Suppressor macrophage treated with lipopolysaccharide for 4 hours (primary cell): ENCODE measurements around the gene RABIF.
"Not testable (repeated sequence)": the region's sequence is repeated elsewhere in the genome, so short reads cannot be mapped to it uniquely, and the experiment has no call there.

Experiments used
- DNase-seq: peaks from one replicate; pipeline ENCODE4 v3.0.0-alpha.2; 2020

RABIF gene

DNA sequence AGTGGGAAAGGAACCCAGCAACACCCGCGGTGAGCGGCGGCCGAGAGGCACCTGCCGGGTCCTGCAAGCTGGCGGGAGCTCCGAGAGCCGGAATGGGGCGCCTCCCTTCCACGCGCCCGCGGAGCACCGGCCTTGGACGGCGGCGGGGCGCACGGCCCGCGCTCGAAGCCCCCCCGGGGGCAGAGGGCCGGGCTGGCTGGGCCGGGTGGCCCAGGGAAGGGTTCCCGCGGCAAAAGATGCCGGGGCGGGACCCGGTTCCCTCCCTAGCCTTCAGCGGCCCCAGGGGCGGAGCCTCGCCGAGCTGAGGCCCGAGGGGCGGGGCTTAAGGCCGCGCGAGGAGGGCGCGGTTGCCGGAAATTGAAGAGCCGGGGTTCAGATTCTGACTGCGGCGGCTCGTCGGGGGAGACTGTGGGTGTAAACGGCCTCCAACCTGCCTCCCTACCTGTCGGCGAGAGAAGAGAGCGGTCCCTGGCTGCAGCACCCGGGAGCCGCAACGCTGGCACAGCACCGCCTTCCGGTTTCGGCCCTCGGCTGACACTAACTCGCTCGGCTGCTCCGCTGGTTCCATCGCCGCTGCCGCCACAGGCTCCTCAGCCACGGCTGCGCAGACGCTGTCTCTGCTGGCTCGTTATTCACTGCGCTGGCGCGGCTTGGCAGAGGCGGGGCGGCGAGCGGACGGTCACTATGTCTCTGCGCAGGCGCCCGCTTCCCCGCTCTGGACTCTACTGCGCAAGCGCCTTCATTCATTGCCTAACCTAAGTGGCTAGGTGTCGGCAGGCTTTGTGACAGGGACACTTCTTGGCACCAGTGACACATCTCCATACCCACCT lies at the start of gene RABIF:
Gene RABIF (minus strand): TSS at position 619 of the 830 bp plus-strand sequence. CDS start 51 bp downstream, at position 568.
- DNase-seq = peak; percentile 98

DNA sequence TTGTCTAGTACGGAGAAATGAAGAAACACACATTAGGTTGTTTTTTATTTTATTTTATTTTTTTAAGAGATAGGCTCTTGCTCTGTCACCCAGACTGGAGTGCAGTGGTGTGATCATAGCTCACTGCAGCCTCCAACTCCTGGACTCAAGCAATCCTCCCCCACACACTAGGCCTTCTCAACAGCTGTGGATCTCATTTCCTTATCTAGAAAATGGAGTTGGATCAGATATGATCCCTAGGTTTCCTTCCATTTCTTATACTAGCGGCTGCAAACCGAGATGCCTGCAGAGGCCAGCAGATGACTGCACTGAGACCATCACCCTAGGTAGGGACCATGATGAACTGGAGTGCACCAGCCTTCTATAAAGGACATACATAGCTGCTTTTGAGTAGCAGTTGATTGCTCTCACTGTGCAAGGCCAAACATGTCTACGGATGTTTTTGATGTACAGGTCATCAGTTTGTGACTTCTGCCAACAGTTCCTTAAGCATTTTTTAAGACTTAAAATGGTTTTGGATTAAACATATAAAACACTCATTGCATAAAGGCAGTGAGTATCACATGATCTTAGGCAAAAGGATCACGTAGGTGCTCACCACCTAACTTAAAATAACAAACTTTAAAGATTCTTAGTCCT lies 49.5 kb upstream of the RABIF start:
- DNase-seq = no peak

GRCh38 chr1:202936409-202936808 lies 47.5 kb upstream of the RABIF start:
- not testable (repeated sequence) for DNase-seq

DNA sequence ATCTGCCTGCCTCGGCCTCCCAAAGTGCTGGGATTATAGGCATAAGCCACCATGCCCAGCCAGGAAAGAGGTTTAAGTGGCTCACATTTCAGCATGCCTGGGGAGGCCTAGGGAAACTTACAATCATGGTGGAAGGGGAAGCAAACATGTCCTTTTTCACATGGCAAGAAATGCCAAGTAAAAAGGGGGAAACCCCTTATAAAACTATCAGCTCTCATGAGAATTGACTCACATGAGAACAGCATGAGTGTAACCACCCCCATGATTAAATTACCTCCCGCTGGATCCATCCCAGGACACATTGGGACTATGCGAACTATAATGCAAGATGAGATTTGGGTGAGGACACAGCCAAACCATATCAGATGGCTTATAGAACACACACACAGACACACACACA lies 46.9 kb upstream of the RABIF start:
- peak; percentile 49 for DNase-seq

DNA sequence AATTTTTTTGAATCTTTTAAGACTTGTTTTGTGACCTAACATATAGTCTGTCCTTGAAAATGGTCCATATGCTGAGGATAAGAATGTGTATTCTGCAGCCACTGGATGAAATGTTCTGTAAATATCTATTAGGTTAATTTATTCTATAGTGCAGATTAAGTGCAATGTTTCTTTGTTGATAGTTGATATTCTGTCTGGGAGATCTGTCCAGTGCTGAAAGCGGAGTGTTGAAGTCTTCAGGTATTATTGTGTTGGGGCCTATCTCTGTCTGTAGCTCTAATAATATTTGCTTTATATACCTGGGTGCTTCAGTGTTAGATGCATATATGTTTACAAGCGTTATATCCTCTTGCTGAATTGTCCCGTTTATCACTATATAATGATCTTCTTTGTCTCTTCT lies 45.8 kb upstream of the RABIF start:
- DNase-seq = no peak

DNA sequence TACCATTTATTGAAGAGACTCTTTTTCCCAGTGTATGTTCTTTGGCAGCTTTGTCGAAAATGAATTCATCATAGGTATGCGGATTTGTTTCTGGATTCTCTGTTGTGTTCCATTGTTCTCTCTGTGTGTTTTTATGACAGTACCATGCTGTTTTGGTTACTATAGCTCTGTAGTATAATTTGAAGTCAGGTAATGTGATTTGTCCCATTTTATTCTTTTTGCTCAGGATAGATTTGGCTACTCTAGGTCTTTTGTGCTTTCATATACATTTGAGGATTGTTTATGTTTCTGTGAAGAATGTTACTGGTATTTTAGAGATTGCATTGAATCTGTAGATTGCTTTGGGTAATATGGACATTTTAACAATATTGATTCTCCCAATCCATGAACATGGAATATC lies 43.5 kb upstream of the RABIF start:
- no peak for DNase-seq

DNA sequence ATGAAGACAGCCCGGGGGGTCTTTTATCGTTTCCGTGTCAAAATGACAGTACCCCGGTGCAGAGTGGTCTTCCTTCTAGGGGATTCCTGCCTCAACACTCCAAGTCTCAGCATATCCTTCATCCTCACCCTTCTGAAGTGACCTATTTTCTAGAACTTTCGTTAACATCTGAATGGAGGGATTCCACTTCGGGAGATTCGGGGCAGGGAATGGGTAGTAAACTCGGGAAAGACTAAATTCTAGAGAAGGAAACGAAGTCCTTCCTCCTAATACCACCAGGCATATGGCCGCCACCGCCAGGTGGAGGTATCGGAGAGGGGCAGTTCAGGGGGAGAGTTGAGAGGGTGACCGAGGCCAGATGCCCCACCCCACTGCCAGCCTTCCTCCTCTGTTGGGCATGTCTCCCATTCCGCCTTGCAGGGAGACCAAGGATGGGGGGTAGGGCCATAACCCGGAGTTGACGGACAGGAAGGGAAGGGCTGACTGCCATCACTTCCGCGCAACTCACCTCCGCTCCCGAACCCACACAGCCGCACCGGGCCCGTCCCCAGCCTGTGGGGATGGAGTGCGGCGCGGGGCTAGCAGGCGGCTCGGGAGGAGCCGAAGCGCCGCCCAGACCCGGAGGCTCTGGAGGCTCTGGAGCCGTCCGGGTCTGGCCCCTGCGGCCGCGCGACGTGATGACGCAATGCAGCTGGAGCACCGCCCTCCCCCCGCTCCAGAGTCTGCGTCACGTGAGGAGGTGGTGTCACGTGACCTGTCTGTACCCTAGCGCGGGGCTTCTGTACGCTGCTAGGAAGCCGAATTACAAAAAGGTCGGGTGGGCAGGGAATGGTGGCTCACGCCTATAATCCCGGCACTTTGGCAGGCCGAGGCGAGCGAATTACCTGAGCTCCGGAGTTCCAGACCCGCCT lies 37.9 kb upstream of the RABIF start, which contains the start of gene KLHL12:
Gene KLHL12 (minus strand): TSS at position 654 of the 911 bp plus-strand sequence. CDS start 2,072 bp downstream, outside the sequence.
- peak; percentile 98 for DNase-seq

GRCh38 chr1:202923533-202923932 lies 34.6 kb upstream of the RABIF start:
- DNase-seq = no peak

DNA sequence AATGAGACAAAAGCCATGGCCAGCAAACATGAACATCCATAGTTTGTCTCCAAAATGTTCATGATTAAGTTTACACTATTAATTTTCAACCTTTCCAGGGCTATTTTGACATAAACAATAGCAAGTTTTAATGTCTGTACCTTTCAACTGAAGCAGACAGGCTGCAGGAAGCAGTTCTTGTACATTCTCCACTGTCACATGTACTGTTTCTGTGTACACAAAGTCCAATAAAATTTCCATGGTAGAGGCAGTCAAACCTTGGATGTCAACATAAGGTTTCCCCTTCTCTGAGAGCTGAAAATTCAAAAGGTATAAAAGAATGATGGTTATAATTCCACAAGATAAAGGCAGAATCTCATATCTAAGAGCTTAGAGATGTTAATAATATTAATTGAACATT lies 30.7 kb upstream of the RABIF start:
- no peak for DNase-seq

DNA sequence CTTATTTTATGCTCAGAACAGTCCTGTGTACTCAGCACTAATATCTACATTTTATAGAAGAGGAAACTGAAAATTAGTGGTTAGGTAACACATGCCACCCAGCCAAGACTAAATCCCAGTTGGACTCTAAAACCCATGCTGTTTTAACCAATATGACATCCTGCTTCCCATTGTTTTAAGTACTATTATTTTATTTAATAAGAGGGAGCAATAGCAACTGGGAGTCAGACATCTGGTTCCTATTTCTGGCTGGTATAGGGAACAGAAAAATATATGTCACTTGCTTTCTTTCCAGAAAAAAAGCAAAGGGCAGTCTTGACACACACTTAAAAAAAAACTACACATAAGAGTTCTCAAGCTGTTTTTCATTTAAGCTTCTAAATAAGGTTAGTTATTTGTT lies 26.2 kb upstream of the RABIF start:
- DNase-seq = no peak

GRCh38 chr1:202912476-202912875 lies 23.5 kb upstream of the RABIF start:
- DNase-seq = not testable (repeated sequence)

DNA sequence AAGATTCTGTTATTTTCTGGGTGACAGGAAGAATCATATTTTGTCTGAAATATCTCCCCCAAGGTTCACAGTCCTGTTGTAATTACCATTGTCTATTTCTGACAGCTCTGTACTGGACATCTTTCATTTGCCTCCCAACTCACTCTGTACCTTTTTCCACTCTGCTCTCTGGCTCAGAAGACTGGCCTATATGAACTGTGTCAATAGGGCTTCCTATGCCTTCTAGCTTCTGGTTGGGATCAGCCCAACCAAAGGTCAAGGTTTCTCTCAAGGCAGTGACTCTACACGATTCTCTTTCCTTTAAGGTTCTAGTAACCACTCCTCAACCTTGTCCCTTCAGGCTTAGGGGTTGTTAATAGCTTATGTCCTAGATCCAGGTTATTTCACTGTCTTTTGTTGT lies 20.5 kb upstream of the RABIF start:
- no peak for DNase-seq

- no peak for DNase-seq
Observed at GRCh38 chr1:202908998-202909397, 20.0 kb upstream of the RABIF start.

GRCh38 chr1:202905331-202905730 lies 16.4 kb upstream of the RABIF start:
- DNase-seq = no peak

GRCh38 chr1:202903808-202904207 lies 14.9 kb upstream of the RABIF start:
- not testable (repeated sequence) for DNase-seq

GRCh38 chr1:202901555-202901954 lies 12.6 kb upstream of the RABIF start:
- DNase-seq = no peak

DNA sequence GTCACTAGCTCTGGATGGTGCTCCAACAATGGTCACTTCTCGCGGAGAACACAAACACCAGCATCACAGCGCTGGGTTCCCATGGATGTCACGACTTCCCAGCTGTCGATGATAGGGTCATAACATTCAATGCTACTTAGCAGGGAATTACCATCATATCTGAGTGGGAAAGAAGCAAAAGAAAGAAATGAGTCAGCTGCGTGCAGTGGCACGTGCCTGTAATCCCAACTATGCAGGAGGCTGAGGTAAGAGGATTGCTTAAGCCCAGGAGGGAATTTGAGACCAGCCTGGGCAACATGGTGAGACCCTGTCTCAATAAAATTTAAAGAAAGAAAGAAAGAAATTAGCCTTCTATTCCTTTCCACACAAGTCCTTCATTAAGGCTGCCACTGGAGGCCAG lies 3.6 kb upstream of the RABIF start:
- DNase-seq = no peak

DNA sequence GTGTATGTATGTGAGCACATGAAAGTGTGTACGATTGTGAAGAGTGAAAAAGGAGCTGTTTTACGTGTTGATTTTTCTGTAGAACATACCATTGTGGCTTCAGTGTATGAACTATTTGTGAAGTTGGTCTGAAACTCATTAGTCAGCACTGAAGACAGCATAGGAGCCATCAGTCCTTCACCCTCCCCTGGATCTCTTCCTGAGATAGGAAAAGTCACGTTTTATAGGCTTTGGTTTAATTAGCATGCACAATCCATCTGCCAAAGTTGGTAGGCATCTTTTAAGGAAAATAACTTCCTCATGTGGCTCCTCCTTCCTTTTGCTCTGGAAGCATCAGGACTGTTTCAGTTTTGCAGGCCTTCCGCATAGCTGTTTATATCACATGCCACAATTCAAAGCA lies 1.4 kb upstream of the RABIF start:
- DNase-seq = no peak

- DNase-seq = peak; percentile 10
Observed at GRCh38 chr1:202888221-202888530, 773 bp downstream of the RABIF start.

- DNase-seq = no peak
Observed at GRCh38 chr1:202880961-202881460, 7.9 kb downstream of the RABIF start.

DNA sequence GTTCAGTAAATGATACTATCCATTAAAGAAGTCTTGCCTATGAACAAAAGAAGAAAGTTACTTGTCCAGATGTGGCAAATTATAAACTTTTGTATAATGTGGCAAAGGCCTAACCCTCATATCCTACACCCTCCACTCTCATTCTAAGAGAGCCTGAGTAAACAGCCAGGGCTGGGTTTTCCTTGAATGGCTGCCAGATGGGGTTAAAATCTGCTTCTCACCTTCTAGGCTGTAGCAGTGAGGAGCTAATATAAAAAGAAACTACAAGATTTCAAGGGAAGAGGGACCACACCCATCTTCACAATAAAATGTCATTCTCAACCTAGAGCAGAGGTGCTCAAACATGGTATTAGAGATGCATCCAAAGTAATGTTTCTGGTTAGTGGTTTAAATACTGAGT lies 8.9 kb downstream of the RABIF start:
- no peak for DNase-seq

GRCh38 chr1:202879128-202879527 lies 9.8 kb downstream of the RABIF start:
- DNase-seq = no peak

DNA sequence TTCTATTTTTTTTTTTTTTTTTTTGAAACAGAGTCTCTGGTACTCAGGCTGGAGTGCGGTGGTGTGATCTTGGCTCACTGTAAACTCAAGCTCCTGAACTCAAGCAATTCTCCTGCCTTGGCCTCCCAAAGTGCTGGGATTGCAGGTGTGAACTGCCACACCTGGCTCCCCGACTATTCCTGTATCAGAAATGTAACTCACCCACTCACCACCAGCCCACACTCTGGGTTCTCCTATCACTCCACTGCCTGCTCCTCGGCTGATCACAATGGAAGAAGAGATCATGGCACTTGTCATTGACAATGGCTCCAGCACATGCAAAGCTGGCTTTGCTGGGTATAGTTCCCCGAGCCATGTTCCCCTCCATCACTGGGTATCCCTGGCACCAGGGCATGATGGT lies 15.9 kb downstream of the RABIF start:
- DNase-seq = no peak
